GM19468 (cell line): ENCODE data around the gene SIAH2.

ENCODE experiments used
- ATAC-seq: cut with Tn5 transposase; IDR thresholded peaks from one replicate; pipeline ENCODE4 v1.9.1; 2021; ENCODE audit warnings: mild to moderate bottlenecking, moderate library complexity, moderate number of reproducible peaks; ENCODE audit not compliant: unreplicated experiment; ENCODE audit errors: extremely low read depth

SIAH2 gene

DNA sequence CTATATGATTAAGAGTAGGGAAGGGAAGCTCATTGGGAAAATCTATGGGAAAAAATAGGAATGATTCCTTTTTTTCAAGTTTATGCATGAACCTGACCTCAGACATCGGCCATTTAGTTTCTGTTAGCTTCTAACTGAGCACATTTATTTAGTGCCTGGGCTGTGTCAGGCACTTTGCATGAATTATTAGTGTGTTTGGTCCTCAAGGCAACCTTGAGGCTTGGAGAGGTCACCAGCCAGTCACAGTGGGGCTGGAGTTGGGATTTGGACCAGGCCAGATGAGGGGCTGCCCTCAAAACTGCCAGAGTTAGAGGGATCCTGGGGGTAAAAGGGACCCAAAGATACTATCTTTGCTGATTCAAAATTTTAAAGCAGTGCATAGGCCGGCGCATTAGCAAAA is 8.1 kb downstream of the SIAH2 start:
- ATAC-seq: no peak

DNA sequence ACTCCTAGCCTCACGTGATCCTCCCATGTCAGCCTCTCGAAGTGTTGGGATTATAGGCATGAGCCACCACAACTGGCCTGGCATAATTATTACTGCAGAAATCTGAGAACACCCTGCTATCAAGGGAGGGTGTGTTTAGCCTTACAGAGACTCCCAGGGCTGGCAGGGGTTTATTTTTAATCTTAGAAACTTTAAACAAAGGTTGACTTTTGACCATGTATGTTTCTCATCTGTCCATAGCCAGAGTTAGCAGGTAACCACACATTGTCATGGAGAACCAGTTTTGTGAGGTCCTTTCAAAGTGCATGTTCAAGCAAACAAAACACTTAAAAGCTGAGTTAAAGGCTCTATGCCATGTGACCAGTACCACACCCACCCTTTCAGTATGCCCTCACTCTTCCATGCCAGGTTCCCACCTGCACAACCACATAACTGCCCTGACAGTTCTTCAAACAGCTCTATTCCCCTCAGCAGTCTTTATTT is 11.1 kb downstream of the SIAH2 start:
- no peak for ATAC-seq

DNA sequence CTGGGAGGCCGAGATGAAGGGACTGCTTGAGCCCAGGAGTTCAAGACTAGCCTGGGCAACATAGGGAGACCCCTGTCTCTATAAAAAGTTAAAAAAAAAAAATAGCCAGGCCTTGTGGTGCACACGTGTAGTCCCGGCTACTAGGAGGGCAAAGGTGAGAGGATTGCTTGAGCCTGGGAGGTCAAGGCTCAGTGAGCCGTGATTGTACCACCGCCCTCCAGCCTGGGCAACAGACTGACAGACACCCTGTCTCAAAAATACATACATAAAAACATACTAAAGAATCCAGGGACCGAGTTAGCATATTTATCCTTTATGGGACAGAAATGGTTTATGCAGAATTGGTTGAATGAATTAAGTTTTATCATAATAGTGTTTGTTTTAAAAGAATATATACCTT is 13.7 kb downstream of the SIAH2 start:
- no peak for ATAC-seq

DNA sequence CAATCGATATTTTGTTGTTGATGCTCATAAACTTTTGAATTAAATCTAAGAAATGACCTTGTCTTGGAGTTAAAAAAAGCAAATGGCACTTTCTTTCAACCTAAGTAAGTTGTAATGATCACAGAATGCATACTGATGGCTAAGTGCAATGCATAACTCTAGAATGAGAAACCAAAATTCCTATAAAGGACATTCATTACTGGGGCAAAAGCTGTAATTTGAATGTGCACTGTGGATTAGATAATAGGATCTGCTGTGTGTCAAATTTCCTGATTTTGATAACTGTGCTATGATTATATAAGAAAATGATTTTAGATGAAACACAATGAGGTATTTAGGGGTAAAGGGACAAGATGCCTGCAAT is 14.3 kb downstream of the SIAH2 start:
- no peak for ATAC-seq

DNA sequence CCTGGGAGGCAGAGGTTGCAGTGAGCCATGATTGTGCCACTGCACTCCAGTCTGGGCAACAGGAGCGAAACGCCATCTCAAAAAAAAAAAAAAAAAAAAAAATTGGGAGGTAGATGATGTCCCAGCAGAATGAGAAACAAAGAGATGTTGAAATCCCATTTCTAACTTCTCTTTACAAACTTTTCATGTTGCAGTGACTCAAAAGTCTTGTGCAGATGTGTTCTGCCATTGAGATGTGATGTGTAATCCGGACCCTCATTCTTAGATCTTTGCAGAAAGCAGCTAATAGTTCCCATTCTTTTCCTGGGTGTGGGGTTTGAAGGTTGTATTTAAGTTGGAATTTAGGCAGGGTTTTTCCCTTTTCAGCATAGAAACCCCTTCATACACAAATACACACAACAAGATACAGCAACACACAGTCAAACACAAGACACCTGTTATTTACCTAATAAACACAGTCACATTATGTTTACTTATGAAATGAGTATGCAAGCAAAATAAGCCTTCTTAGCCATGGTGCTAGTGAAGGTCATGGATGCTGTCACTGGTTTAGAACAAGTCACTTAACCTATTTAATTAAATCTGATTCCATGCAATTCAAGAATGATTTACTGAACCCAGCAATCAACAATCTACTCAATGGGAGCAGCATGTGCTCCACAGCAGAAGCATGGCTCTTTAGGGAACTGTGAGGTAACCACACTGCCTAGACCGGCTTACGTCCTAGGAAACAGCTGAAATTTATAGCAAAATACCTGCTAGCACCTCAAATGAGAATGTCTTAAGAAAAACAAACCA is 14.9 kb downstream of the SIAH2 start:
- ATAC-seq: no peak

DNA sequence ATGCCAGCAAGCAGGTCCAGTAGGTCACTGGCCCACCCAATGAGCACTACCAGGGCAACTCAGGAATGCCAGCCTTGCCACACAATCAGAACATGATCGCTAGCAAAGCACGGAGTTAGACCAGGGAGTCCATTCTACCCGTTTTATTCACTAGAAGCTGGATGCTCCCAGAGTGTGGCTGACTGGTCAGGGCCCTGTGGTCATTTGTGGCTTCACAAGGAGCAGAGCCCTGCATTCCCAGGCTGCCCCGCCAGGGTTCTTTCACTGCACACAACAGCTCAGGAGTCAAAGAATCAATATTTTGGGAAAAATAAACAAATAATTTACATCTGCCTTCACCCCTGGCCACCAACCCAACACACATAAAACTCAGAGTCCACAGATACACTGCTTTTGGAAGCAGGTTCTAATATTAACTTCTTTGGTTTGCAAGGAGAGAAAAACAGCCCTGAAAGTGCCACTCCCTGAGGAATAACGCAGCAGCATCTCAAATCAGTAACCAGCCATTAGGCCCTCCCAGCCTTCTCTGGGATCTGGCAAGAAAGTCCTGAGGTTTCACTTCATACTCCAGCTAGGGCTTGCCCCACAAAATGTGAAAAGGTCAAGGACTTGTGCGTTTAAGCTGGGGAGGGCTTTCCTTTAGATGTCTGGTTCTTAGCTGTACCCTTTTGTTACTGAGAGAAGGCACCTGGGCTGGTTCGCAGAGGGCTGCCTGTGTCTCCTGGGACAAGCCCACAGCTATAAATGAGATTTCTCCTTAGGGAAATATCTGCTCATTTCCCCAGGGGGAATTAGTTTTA is 16.0 kb downstream of the SIAH2 start:
- ATAC-seq: no peak

DNA sequence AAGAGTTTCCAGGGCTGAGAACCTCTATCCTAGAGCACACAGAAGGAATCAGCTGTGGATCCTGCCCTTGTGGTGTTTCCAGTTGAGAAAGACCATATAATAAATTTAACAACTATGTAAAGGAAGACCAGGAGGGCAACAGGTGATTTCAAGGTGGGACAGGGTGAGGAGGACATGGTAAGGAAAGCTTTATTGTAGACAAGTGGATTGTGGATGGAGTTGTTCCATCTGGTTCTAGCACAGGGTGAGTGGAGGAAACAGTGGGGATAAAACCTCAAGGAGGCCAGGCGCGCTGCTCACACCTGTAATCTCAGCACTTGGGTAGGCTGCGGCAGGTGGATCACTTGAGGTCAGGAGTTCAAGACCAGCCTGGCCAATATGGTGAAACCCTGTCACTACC is 17.1 kb downstream of the SIAH2 start:
- no peak for ATAC-seq

DNA sequence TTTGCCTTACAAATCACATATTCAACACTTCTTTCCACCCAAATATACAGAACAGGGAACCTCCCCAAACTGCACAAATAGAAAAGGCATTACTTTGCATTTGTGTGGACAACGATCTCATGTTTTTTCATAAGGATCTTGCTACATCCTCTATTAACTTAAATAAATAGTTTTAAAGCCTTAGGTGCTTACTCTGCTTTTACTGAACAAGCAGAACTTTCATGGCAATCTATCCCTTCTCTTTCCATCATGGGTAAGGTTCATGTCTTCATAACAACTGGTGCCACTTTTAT is 18.1 kb downstream of the SIAH2 start:
- ATAC-seq: no peak

DNA sequence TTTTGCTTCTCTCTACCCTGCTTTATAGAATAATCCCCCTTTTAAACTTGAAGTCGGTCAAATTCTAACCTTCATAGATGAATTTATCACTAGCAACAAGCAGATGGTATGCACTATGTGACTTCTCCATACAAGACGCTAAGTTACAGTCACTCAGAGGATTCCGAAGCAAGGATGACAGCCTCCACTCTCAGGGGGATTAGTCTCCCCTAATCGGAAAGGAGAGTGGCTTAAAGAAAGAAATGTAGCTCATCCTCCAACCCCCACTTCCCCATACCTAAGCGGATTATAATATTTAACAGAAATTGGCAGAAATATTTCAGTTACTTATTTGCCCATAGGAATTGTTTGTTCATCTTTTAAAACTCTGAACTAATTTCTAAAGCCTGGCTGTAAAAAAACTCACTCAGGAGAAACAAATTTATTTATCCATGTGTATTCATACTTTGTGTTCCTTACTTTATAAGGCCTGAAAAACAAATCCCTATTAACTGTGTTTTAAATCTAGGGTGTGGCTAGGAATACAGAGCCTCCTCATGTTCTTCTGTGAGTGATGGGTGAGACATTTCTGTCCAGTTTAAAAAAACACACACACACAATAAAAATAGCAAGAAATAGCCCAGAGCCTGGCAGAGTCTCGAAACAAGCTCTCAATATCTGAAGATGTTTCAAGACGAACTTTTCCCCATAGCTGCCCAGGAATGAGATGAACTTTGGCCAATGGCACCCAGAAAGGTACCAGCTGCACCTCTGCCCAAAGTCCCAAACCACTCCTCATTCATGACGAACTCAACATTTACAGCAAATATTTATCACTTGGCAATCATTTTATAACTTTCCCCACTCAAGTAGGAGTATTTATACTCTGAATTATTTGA is 18.7 kb downstream of the SIAH2 start:
- no peak for ATAC-seq

DNA sequence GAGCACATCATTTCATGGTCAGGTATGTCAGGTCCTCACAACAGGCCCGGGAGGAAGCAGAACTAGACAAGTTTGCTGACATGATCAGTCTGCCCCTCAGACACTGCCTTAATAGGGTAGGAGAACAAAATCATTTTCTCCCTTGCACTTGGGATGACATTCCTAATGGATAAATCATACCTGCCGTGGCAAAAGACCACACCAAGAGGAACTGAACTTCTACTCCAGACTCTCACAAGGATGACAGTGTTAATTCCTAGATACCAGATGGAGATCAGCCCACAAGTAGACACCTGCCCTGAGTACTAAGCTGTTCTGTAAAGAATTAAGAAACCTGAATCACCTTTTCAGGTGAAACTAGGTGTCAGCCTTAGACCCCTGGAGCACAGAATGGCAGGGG is 19.5 kb downstream of the SIAH2 start:
- ATAC-seq: no peak

DNA sequence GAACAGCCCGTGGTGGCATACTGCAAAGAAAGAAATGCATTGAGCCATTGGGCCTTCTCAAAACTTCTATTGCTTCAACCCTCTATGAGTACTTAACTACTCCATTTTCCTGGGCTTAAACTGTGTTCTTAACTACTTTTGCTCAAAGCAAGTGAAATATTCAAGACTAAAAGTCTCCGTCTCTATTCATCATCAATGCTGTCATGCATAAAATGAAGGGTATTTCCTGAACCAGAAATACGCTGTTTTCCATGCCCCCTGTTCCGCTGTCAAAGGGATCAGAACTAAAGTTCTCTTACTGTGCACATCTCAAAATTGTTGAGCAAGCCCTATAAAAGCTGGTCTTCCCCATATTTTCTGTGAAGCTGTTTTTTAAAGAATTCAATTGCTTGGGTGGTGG is 20.3 kb downstream of the SIAH2 start:
- ATAC-seq: no peak

DNA sequence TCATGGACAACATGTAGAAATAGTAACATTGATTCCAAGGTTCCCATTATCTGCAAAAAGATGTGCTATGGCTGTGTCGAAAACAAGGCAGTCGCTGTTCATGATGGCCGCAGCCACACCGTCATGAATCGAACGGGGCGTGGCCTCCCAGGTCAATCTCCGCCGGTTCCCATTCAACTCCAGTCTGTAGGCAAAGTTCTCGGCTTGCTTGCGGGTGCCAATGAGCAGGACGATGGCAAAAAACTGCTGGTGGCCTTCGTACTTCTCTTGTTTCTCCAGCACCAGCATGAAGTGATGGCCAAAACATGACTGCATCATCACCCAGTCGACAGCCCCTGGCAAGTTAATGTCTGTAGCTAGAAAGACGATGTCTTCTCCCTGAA is 20.8 kb downstream of the SIAH2 start:
- no peak for ATAC-seq

DNA sequence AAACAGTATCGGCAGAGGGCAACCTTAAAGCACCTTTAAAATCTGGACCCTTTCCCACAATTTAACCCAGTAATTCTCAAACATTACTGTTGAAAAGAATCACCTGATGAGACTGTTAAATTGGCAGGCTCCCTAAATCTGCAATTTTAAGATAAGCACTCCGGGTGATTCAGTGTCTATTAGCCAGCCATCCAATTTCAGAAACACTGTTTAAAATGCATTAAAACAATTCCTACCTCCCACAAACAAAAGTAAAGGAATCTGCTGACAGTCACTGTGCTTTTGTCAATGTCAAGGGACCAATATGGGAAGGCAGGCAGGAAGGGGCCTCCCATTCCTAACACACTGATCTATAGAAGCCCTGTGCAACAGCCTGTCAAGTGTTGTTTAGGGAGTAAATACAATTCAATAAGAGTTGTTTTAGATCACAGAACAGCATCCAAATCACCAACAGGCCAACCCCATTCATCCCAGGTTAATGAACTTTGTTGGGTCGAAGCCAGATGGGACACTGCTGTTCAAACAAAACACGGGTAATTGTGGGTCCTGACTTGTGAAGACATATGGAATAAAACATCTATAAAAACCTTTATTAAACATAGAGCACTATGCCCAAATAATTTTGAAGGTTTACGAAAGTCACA is 21.4 kb downstream of the SIAH2 start:
- ATAC-seq: no peak

DNA sequence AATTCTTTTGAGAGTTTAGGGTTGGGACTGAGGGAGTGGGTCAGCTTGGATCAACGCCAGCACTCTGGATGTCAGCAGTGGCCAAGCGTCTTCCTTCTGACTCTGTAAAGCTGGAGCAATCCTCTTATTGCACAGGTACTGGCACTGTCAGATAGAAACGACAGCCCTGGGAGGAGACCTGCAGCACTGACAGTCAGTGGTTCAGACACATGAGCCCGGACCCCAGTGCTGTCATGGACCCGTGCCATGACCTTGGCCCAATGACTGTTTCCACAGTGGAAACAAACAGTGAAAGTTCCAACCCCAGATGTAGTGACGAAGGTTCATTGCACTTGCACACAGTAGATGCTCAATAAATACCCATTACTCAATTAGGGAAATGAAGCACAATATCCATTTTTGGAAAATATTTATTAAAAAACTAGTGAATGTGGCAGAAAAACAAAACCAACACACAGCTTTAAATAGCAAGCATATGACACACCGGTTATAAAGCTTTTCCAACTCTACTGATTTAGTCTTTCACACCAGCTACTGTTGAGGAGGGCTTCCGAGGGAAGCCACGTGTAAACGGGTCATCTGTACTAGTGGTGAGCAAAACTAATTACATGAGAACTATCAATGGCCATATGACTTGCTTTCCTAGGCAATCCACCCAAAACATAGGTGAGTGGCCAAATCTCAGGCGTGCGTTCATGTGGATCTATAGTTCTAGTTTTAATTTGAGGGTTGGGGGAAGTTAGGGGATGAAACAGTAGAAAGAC is 22.1 kb downstream of the SIAH2 start:
- ATAC-seq: no peak

DNA sequence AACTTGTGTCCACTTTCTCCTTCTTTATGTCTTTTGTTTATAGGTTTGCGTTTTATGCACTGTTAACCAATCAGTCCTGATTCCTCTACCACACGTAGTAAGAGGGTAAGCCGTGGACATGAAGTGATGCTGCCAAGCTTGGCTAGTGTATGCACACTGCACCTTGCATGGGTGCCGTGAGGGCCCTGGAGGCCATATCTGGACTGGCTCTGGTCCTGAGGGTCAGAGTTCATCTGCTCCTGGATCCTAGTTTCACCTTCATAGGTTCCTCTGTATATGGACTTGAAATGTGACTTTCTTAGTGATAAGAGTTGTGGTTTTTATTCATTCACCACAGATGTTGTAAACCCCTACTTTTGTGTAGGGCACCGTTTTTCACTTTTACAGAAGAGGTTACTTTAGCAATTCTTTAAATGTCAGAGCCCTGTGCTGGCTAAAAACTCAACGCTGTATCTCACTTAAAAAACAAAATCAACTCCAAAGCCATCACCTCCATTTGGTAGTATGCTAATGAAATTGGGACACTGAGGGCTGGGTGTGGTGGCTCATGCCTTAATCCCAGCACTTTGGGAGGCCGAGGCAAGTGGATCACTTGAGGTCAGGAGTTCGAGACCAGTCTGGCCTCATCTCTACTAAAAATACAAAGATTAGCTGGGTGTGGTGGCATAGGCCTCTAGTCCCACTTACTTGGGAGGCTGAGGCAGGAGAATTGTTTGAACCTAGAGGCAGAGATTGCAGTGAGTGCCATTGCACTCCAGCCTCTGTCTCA is 22.9 kb downstream of the SIAH2 start:
- ATAC-seq: no peak

DNA sequence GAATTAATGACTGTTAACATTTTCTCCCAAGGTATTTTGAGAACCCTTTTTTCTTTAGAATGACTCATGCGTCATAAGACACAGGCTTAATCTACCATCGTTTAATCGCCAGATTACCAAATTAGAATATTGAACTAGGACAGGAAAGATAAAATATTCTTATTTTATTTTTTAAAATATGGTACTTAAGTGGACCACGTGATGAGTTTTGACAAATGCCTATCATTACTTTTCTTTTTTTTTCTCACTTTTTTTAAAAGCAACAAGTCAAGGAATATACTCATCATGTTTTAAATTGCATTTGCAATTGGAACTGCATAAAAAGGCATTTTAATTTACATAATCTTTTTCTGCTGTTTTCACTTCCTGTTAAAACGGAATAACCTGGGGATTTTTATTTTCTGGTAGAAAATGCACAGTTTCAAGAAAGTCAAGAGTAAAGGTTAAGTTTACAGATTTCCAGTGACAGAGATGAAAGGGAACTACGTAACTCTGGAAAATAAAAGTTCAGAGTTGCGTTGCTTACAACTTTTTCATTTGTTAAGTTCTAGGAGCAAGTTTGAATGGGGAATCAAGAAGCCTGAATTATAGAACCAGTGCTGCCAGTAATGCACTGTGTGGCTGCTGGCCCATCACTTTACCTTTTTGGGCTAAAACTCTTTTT is 23.6 kb downstream of the SIAH2 start:
- no peak for ATAC-seq

DNA sequence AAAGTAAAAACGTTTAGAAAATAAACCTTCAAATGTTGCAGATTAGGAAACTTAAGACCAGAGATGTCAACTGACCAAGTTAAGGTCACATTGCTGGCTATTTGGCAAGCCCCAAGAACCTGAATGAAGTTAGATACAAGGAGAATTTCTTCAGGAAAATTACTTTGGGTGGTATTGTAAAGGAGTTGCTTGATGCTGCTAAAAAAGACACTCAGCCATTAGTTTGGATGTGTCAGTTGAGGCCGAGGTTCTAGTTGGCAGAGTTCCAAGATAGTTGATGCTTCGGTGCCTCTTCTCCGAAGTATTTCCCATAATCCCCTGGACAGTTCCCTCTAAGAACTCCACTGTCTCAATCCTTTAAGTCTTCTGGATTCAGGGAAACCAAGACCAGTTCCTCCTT is 24.3 kb downstream of the SIAH2 start:
- ATAC-seq: no peak

DNA sequence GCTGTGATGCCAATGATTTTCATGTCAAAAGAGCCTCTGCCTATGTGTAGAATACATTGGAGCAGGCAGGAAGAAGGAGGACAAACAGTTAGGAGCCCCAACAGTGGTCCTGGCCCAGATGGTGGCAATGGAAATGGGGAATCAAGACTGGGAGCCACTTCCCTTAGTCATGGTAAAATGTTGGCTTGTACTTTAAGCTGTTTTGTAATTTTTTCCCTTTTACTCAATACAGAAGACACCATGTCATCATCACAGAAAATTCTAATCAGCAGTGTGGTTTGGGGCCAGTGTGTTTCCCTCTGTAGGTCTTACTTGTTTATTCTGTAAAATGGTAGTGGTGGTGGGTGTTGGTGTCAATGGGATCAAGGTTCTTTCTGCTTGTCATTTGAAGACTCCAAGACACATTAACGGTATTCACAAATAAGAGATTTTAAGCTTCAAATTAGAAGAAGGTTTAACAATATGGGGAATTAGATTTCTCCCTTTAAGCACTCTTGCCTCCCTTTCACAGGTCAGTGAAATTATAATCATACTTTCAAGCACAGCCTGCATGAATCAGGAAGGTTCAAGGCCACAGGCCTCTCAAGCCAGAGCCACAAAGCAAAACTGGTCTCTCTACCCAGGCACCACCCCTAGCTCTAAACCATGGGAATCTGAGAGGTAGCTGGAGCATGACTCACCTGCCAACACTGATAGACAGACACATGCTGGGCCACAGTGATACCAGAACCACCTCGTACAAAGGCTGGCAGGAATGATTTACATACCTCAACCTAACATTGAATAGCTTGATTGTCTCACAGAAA is 24.9 kb downstream of the SIAH2 start:
- ATAC-seq: no peak
